HG03139 (cell line): Measurements from ENCODE around the gene NFATC1.

Experiments
- ATAC-seq: cut with Tn5 transposase; IDR thresholded peaks from one replicate; pipeline ENCODE4 v1.9.1; 2021; ENCODE audit not compliant: unreplicated experiment

NFATC1 gene

GRCh38 chr18:79388043-79388442 lies 7.7 kb upstream of the NFATC1 start:
- no peak for ATAC-seq

- no peak for ATAC-seq
Observed at GRCh38 chr18:79389689-79390088, 6.0 kb upstream of the NFATC1 start.

GRCh38 chr18:79392226-79392625 lies 3.5 kb upstream of the NFATC1 start:
- no peak for ATAC-seq

- no peak for ATAC-seq
Observed at GRCh38 chr18:79393181-79393634, 2.5 kb upstream of the NFATC1 start.

- ATAC-seq: no peak
Observed at GRCh38 chr18:79393635-79394533, 1.8 kb upstream of the NFATC1 start.

- ATAC-seq: no peak
Observed at GRCh38 chr18:79394534-79395307, 1.0 kb upstream of the NFATC1 start.

GRCh38 chr18:79395308-79395640 lies 456 bp upstream of the NFATC1 start:
- ATAC-seq: no peak

- no peak for ATAC-seq
Observed at GRCh38 chr18:79396431-79397246, 909 bp downstream of the NFATC1 start.

GRCh38 chr18:79397247-79397829 lies 1.6 kb downstream of the NFATC1 start:
- ATAC-seq: no peak

GRCh38 chr18:79397830-79398761 lies 2.4 kb downstream of the NFATC1 start:
- no peak for ATAC-seq

- no peak for ATAC-seq
Observed at GRCh38 chr18:79399275-79400081, 3.7 kb downstream of the NFATC1 start.

- no peak for ATAC-seq
Observed at GRCh38 chr18:79400091-79400590, 4.4 kb downstream of the NFATC1 start.

- ATAC-seq: no peak
Observed at GRCh38 chr18:79400591-79401381, 5.1 kb downstream of the NFATC1 start.

- no peak for ATAC-seq
Observed at GRCh38 chr18:79401494-79402208, 5.9 kb downstream of the NFATC1 start.

GRCh38 chr18:79402209-79402576 lies 6.5 kb downstream of the NFATC1 start:
- ATAC-seq: no peak

GRCh38 chr18:79402977-79403722 lies 7.4 kb downstream of the NFATC1 start:
- no peak for ATAC-seq
